ENCODE data around the gene CLIC2.

The CLIC2 gene

DNA sequence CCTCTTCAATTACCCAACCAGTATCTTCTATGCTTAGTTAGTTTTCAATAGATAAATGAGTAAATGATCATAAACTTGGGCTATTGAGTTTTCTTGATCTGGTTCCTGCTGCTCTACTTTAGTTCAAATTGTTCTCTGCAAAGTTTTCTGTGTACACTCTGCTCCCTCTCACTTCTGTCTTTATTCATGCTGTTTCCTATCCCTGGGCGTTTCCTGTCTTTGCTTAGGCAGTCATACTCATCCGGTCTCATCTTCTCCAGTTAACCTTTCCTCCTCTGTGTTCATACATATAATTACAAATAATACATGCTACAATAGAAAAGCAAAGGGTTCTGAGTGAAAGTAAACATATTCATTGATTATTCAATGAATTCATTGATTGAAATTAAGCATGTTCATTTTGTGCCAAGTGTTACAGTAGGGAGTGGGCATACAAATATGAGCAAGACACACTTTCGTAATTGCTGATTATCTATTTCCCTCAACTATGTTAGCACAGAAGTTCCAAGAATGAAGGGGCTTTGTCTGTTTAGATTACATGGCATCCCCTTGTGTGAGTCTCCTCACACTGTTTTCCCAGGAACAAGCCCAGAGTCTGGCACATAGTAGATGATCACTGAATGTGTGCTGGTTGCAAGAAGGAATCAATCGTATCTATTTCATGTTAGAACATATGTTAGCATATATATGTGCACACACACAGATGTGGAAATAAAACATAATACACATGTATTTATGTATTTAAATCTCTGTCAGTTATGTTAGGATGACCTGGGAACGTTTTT is 71.3 kb downstream of the CLIC2 start:
- DNase-seq (ENCODE audit: low spot score): no peak

DNA sequence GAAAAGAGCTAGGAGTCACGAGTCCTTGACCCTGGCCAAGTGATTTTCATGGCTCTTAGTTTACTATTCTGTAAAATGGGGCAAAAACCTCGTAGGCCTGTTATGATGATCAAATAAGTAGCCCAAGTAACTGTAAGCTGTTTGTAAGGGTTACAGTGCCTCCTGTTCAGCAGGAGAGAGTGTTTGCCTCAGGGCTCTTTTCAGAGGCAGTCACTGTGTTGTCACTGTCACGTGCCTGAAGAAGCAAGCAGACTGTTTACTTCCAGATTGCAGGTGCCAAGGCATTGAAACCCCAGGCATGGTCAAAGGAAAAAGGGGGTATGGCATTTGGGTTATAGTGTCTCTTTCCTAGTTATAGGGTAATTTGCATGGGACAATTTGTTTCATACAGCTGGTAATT is 74.7 kb downstream of the CLIC2 start:
- no peak for DNase-seq (ENCODE audit: low spot score)

- DNase-seq (ENCODE audit: low spot score): no peak
These were observed 83.0 kb downstream of the CLIC2 start for GRCh38 chrX:155251391-155251790.

DNA sequence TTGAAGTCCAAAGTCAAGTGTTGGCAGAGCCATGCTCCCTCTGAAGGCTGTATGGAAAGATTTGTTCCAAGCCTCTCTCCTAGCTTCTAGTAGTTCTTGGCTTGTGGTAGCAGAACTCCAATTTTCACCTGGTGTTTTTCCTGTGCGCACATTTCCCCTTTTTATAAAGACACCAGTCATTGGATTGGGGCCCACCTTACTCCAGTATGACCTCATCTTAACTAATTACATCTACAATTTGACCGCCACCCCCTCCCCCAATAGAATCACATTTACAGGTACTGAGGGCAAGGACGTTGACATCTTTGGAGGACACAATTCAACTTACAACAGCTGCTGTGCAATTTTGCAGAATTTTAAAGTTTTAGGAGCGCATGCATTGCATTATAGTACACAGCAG is 86.9 kb downstream of the CLIC2 start:
- no peak for DNase-seq (ENCODE audit: low spot score)

- no peak for DNase-seq (ENCODE audit: low spot score)
These were observed 87.7 kb downstream of the CLIC2 start for GRCh38 chrX:155246748-155247147.

- no peak for DNase-seq (ENCODE audit: low spot score)
These were observed 92.1 kb downstream of the CLIC2 start for GRCh38 chrX:155242300-155242699.

DNA sequence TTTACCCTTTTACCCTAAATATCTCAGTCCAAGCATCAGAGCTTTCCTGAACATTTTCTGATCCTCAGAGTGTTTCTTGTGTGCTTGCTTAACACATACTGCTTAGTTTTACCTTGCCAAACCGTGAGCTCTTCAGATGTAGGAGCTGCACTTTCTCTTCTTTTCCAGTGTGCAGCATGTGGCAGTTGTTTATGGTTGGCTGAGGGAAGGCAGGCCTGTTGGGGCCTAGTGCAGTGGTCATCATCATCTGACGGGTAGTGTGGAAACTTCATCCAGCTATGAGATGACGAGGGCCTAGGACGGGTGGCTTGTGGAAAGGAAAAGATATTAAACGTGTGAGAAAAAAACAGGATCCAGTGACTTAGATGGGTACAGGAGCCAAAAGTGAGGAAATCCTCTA is 96.7 kb downstream of the CLIC2 start:
- DNase-seq (ENCODE audit: low spot score): no peak

- no peak for DNase-seq (ENCODE audit: low spot score)
These were observed 98.5 kb downstream of the CLIC2 start for GRCh38 chrX:155235891-155236290.

DNA sequence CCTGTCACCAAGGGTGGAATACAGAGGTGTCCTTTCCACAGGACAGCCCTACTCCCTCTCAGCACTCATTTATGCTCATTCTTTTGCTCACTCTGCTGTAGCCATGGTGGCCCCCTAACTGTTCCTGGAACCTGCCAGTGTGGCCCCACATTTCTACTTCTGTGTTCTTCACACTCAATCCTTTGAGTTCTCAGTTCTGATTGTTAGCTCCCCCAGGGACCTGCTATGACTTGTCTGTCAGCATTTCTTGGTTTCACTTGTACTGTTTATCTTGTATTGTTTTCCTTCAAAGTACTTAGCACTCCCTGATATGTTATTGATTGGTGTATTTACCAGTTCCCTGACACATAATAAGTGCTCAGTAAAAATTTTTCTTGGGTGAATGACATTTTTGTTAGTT is 103.3 kb downstream of the CLIC2 start:
- DNase-seq (ENCODE audit: low spot score): no peak

All from LoVo (cell line).